ENCODE results near the gene KAZALD1.

KAZALD1 gene

GRCh38 chr10:101047961-101048892, 13.6 kb upstream of the KAZALD1 start:
- no peak overlapping the region for H4K8ac ChIP-seq (ENCODE audit: low read depth, low read length)
- no peak overlapping the region for H3K9ac ChIP-seq (ENCODE audit: low read length)
- no peak overlapping the region for H3K23ac ChIP-seq (ENCODE audit: low read length)
- H3K18ac ChIP-seq (ENCODE audit: low read length): no peak overlapping the region
- no peak overlapping the region for H3K56ac ChIP-seq (ENCODE audit: low read length)
- H2AK5ac ChIP-seq (ENCODE audit: low read length): no peak overlapping the region
- H3K79me1 ChIP-seq (ENCODE audit: low read length): no peaks in the 10 kb centered on the region
- H3K4me3 ChIP-seq (ENCODE audit: low read length): no peak overlapping the region
- H3K79me2 ChIP-seq (ENCODE audit: control insufficient read depth, insufficient read depth, low read length): no peaks in the 10 kb centered on the region
- no peak overlapping the region for H2BK5ac ChIP-seq (ENCODE audit: low read length)
- H3K4me2 ChIP-seq (ENCODE audit: low read length): no peak overlapping the region
- H2BK120ac ChIP-seq (ENCODE audit: low read depth, low read length): no peak overlapping the region
- no peak overlapping the region for H3K4ac ChIP-seq (ENCODE audit: low read depth, low read length)
- H2BK15ac ChIP-seq (replicated peaks; ENCODE audit: low read depth): no peak overlapping the region
- peaks cover 45% of the 10 kb centered on the region for H3K27me3 ChIP-seq (ENCODE audit: insufficient read depth, low read length, poor library complexity)
- no CpG with 5 or more reads among the region's 62 CpGs for WGBS (ENCODE audit: extremely low coverage, insufficient coverage, low lambda C conversion rate)
- H3K36me3 ChIP-seq (ENCODE audit: control insufficient read depth, insufficient read depth, low read length): no peaks in the 10 kb centered on the region
- H3K4me1 ChIP-seq (ENCODE audit: control insufficient read depth, low read depth, low read length): peaks cover 6% of the 10 kb centered on the region
- DNase-seq: peak; percentile 71
- no peak overlapping the region for H3K27ac ChIP-seq (ENCODE audit: low read depth, low read length)
- H4K5ac ChIP-seq (ENCODE audit: low read length): no peak overlapping the region

GRCh38 chr10:101050208-101051069, 11.3 kb upstream of the KAZALD1 start:
- no peak overlapping the region for H3K4me2 ChIP-seq (ENCODE audit: low read length)
- H3K4me3 ChIP-seq (ENCODE audit: low read length): no peak overlapping the region
- peak; percentile 76 for DNase-seq
- peak overlapping the region; percentile 49 for H3K56ac ChIP-seq (ENCODE audit: low read length)
- peak overlapping the region; percentile 40 for H3K9ac ChIP-seq (ENCODE audit: low read length)
- H3K23ac ChIP-seq (ENCODE audit: low read length): no peak overlapping the region
- H3K27me3 ChIP-seq (ENCODE audit: insufficient read depth, low read length, poor library complexity): peaks cover 40% of the 10 kb centered on the region
- no peak overlapping the region for H4K5ac ChIP-seq (ENCODE audit: low read length)
- H2BK15ac ChIP-seq (replicated peaks; ENCODE audit: low read depth): no peak overlapping the region
- peaks cover 3% of the 10 kb centered on the region for H3K4me1 ChIP-seq (ENCODE audit: control insufficient read depth, low read depth, low read length)
- H2BK5ac ChIP-seq (ENCODE audit: low read length): no peak overlapping the region
- H3K18ac ChIP-seq (ENCODE audit: low read length): no peak overlapping the region
- H3K79me2 ChIP-seq (ENCODE audit: control insufficient read depth, insufficient read depth, low read length): no peaks in the 10 kb centered on the region
- no peak overlapping the region for H4K8ac ChIP-seq (ENCODE audit: low read depth, low read length)
- H3K79me1 ChIP-seq (ENCODE audit: low read length): no peaks in the 10 kb centered on the region
- no peak overlapping the region for H3K27ac ChIP-seq (ENCODE audit: low read depth, low read length)
- no peak overlapping the region for H3K4ac ChIP-seq (ENCODE audit: low read depth, low read length)
- H2BK120ac ChIP-seq (ENCODE audit: low read depth, low read length): no peak overlapping the region
- H2AK5ac ChIP-seq (ENCODE audit: low read length): no peak overlapping the region
- WGBS (ENCODE audit: extremely low coverage, insufficient coverage, low lambda C conversion rate): no CpG with 5 or more reads among the region's 42 CpGs
- no peaks in the 10 kb centered on the region for H3K36me3 ChIP-seq (ENCODE audit: control insufficient read depth, insufficient read depth, low read length)

- Histone ChIP-seq H3K27ac (ENCODE audit: low read depth, low read length) (no peak overlapping the region), H3K56ac (ENCODE audit: low read length) (no peak overlapping the region), H4K5ac (ENCODE audit: low read length) (no peak overlapping the region), H2BK15ac (replicated peaks; ENCODE audit: low read depth) (no peak overlapping the region), H3K79me1 (ENCODE audit: low read length) (no peaks in the 10 kb centered on the region), H3K4me2 (ENCODE audit: low read length) (no peak overlapping the region), H3K9ac (ENCODE audit: low read length) (no peak overlapping the region), H2BK5ac (ENCODE audit: low read length) (no peak overlapping the region), H3K4ac (ENCODE audit: low read depth, low read length) (no peak overlapping the region), H2AK5ac (ENCODE audit: low read length) (no peak overlapping the region), H3K36me3 (ENCODE audit: control insufficient read depth, insufficient read depth, low read length) (no peaks in the 10 kb centered on the region), H3K23ac (ENCODE audit: low read length) (no peak overlapping the region), H2BK120ac (ENCODE audit: low read depth, low read length) (no peak overlapping the region), H3K18ac (ENCODE audit: low read length) (no peak overlapping the region), H3K27me3 (ENCODE audit: insufficient read depth, low read length, poor library complexity) (peaks cover 29% of the 10 kb centered on the region), H3K4me1 (ENCODE audit: control insufficient read depth, low read depth, low read length) (peaks cover 2% of the 10 kb centered on the region), H4K8ac (ENCODE audit: low read depth, low read length) (no peak overlapping the region), H3K4me3 (ENCODE audit: low read length) (no peak overlapping the region), H3K79me2 (ENCODE audit: control insufficient read depth, insufficient read depth, low read length) (no peaks in the 10 kb centered on the region)
- no peak for DNase-seq
- no CpG with 5 or more reads among the region's 3 CpGs for WGBS (ENCODE audit: extremely low coverage, insufficient coverage, low lambda C conversion rate)
These were observed 9.5 kb upstream of the KAZALD1 start for GRCh38 chr10:101052285-101052684.

GRCh38 chr10:101053516-101053915, 8.3 kb upstream of the KAZALD1 start:
- Histone ChIP-seq H3K4me1 (ENCODE audit: control insufficient read depth, low read depth, low read length) (peaks cover 2% of the 10 kb centered on the region), H2BK5ac (ENCODE audit: low read length) (no peak overlapping the region), H4K8ac (ENCODE audit: low read depth, low read length) (no peak overlapping the region), H3K36me3 (ENCODE audit: control insufficient read depth, insufficient read depth, low read length) (peaks cover 2% of the 10 kb centered on the region), H4K5ac (ENCODE audit: low read length) (no peak overlapping the region), H3K18ac (ENCODE audit: low read length) (no peak overlapping the region), H3K23ac (ENCODE audit: low read length) (no peak overlapping the region), H2BK15ac (replicated peaks; ENCODE audit: low read depth) (no peak overlapping the region), H2AK5ac (ENCODE audit: low read length) (no peak overlapping the region), H3K79me2 (ENCODE audit: control insufficient read depth, insufficient read depth, low read length) (no peaks in the 10 kb centered on the region), H2BK120ac (ENCODE audit: low read depth, low read length) (no peak overlapping the region), H3K27ac (ENCODE audit: low read depth, low read length) (no peak overlapping the region), H3K27me3 (ENCODE audit: insufficient read depth, low read length, poor library complexity) (peaks cover 16% of the 10 kb centered on the region), H3K9ac (ENCODE audit: low read length) (no peak overlapping the region), H3K56ac (ENCODE audit: low read length) (no peak overlapping the region), H3K4ac (ENCODE audit: low read depth, low read length) (no peak overlapping the region), H3K4me3 (ENCODE audit: low read length) (no peak overlapping the region), H3K79me1 (ENCODE audit: low read length) (no peaks in the 10 kb centered on the region), H3K4me2 (ENCODE audit: low read length) (no peak overlapping the region)
- DNase-seq: no peak

GRCh38 chr10:101054351-101054750, 7.4 kb upstream of the KAZALD1 start:
- DNase-seq: no peak
- WGBS (ENCODE audit: extremely low coverage, insufficient coverage, low lambda C conversion rate): no CpG with 5 or more reads among the region's 1 CpG
- Histone ChIP-seq H2AK5ac (ENCODE audit: low read length) (no peak overlapping the region), H4K8ac (ENCODE audit: low read depth, low read length) (no peak overlapping the region), H3K27ac (ENCODE audit: low read depth, low read length) (no peak overlapping the region), H3K27me3 (ENCODE audit: insufficient read depth, low read length, poor library complexity) (peaks cover 8% of the 10 kb centered on the region), H3K4ac (ENCODE audit: low read depth, low read length) (no peak overlapping the region), H2BK5ac (ENCODE audit: low read length) (no peak overlapping the region), H3K9ac (ENCODE audit: low read length) (no peak overlapping the region), H3K56ac (ENCODE audit: low read length) (no peak overlapping the region), H2BK120ac (ENCODE audit: low read depth, low read length) (no peak overlapping the region), H3K4me3 (ENCODE audit: low read length) (no peak overlapping the region), H3K18ac (ENCODE audit: low read length) (no peak overlapping the region), H4K5ac (ENCODE audit: low read length) (no peak overlapping the region), H3K79me2 (ENCODE audit: control insufficient read depth, insufficient read depth, low read length) (peaks cover 1% of the 10 kb centered on the region), H2BK15ac (replicated peaks; ENCODE audit: low read depth) (no peak overlapping the region), H3K36me3 (ENCODE audit: control insufficient read depth, insufficient read depth, low read length) (peaks cover 2% of the 10 kb centered on the region), H3K4me2 (ENCODE audit: low read length) (no peak overlapping the region), H3K79me1 (ENCODE audit: low read length) (peaks cover 1% of the 10 kb centered on the region), H3K23ac (ENCODE audit: low read length) (no peak overlapping the region), H3K4me1 (ENCODE audit: control insufficient read depth, low read depth, low read length) (peaks cover 2% of the 10 kb centered on the region)
